ENCODE measurements around the gene LPXN.

The LPXN gene

GRCh38 chr11:58509748-58510147, 65.9 kb downstream of the LPXN start:
- Histone ChIP-seq H3K4me2 (ENCODE audit: low read depth, low read length, poor library complexity, severe bottlenecking) (no peak overlapping the region), H4K20me1 (ENCODE audit: insufficient read depth, low read length, poor library complexity, severe bottlenecking) (no peaks in the 10 kb centered on the region), H3K4me3 (ENCODE audit: low read length, poor library complexity, severe bottlenecking) (no peak overlapping the region), H3K9ac (ENCODE audit: low read depth, low read length, poor library complexity, severe bottlenecking) (no peak overlapping the region), H3K4me1 (ENCODE audit: insufficient read depth, low read length, poor library complexity, severe bottlenecking) (peaks cover 10% of the 10 kb centered on the region), H3F3A (ENCODE audit: low read depth) (no peaks in the 10 kb centered on the region), H3K79me2 (ENCODE audit: insufficient read depth, low read length) (no peaks in the 10 kb centered on the region), H3K27me3 (ENCODE audit: insufficient read depth, low read length, poor library complexity, severe bottlenecking) (no peaks in the 10 kb centered on the region), H3K9me2 (replicated peaks; ENCODE audit: low read depth, low read length) (no peaks in the 10 kb centered on the region), H2AFZ (ENCODE audit: low read length) (no peak overlapping the region), H3K9me3 (ENCODE audit: insufficient read depth, low read depth, low read length) (no peaks in the 10 kb centered on the region), H3K36me3 (ENCODE audit: insufficient read depth, low read length) (no peaks in the 10 kb centered on the region)
- no peak for TF ChIP-seq CTCF (conservative IDR thresholded peaks at IDR 0.05; ENCODE audit: low read length)
- no peak for TF ChIP-seq EZH2phosphoT487 (IDR thresholded peaks at IDR 0.05; ENCODE audit: borderline replicate concordance)

GRCh38 chr11:58508814-58509213, 66.8 kb downstream of the LPXN start:
- H3K79me2 ChIP-seq (ENCODE audit: insufficient read depth, low read length) = no peaks in the 10 kb centered on the region
- no peak overlapping the region for H3K9ac ChIP-seq (ENCODE audit: low read depth, low read length, poor library complexity, severe bottlenecking)
- H2AFZ ChIP-seq (ENCODE audit: low read length) = peak overlapping the region; percentile 24; the same call in 1 of the 2 replicates
- no peaks in the 10 kb centered on the region for H3K9me2 ChIP-seq (replicated peaks; ENCODE audit: low read depth, low read length)
- no peaks in the 10 kb centered on the region for H3K27me3 ChIP-seq (ENCODE audit: insufficient read depth, low read length, poor library complexity, severe bottlenecking)
- H3K4me3 ChIP-seq (ENCODE audit: low read length, poor library complexity, severe bottlenecking) = no peak overlapping the region
- no peaks in the 10 kb centered on the region for H3F3A ChIP-seq (ENCODE audit: low read depth)
- no peaks in the 10 kb centered on the region for H3K9me3 ChIP-seq (ENCODE audit: insufficient read depth, low read depth, low read length)
- H3K36me3 ChIP-seq (ENCODE audit: insufficient read depth, low read length) = no peaks in the 10 kb centered on the region
- H3K4me1 ChIP-seq (ENCODE audit: insufficient read depth, low read length, poor library complexity, severe bottlenecking) = peaks cover 10% of the 10 kb centered on the region
- no peaks in the 10 kb centered on the region for H4K20me1 ChIP-seq (ENCODE audit: insufficient read depth, low read length, poor library complexity, severe bottlenecking)
- TF ChIP-seq EZH2phosphoT487 (IDR thresholded peaks at IDR 0.05; ENCODE audit: borderline replicate concordance) (no peak), CTCF (conservative IDR thresholded peaks at IDR 0.05; ENCODE audit: low read length) (no peak)
- H3K4me2 ChIP-seq (ENCODE audit: low read depth, low read length, poor library complexity, severe bottlenecking) = no peak overlapping the region

- Histone ChIP-seq H2AFZ (ENCODE audit: low read length) (no peak within 1 kb of the TSS; the same call in 1 of the 2 replicates), H3K79me2 (ENCODE audit: insufficient read depth, low read length) (no peaks in the 10 kb centered on the region), H3K4me1 (ENCODE audit: insufficient read depth, low read length, poor library complexity, severe bottlenecking) (peaks cover 10% of the 10 kb centered on the region), H3K4me2 (ENCODE audit: low read depth, low read length, poor library complexity, severe bottlenecking) (no peak within 1 kb of the TSS), H3K27me3 (ENCODE audit: insufficient read depth, low read length, poor library complexity, severe bottlenecking) (no peaks in the 10 kb centered on the region), H3K9ac (ENCODE audit: low read depth, low read length, poor library complexity, severe bottlenecking) (no peak within 1 kb of the TSS), H3F3A (ENCODE audit: low read depth) (no peaks in the 10 kb centered on the region), H3K4me3 (ENCODE audit: low read length, poor library complexity, severe bottlenecking) (no peak within 1 kb of the TSS), H4K20me1 (ENCODE audit: insufficient read depth, low read length, poor library complexity, severe bottlenecking) (no peaks in the 10 kb centered on the region), H3K9me2 (replicated peaks; ENCODE audit: low read depth, low read length) (no peaks in the 10 kb centered on the region), H3K36me3 (ENCODE audit: insufficient read depth, low read length) (no peaks in the 10 kb centered on the region), H3K9me3 (ENCODE audit: insufficient read depth, low read depth, low read length) (no peaks in the 10 kb centered on the region)
- TF ChIP-seq CTCF (conservative IDR thresholded peaks at IDR 0.05; ENCODE audit: low read length) = no peak
- no peak for TF ChIP-seq EZH2phosphoT487 (IDR thresholded peaks at IDR 0.05; ENCODE audit: borderline replicate concordance)
Observed at GRCh38 chr11:58508005-58508404, 67.7 kb downstream of the LPXN start, which contains the start of gene OR5B21. TSS of gene OR5B21 (minus strand) at chr11:58508105. CDS start at chr11:58508105, 0 bp downstream.
